ENCODE results near the gene CLMP.
"Not testable (repeated sequence)": the region's sequence is repeated elsewhere in the genome, so short reads cannot be mapped to it uniquely, and the experiment has no call there.

CLMP gene

DNA sequence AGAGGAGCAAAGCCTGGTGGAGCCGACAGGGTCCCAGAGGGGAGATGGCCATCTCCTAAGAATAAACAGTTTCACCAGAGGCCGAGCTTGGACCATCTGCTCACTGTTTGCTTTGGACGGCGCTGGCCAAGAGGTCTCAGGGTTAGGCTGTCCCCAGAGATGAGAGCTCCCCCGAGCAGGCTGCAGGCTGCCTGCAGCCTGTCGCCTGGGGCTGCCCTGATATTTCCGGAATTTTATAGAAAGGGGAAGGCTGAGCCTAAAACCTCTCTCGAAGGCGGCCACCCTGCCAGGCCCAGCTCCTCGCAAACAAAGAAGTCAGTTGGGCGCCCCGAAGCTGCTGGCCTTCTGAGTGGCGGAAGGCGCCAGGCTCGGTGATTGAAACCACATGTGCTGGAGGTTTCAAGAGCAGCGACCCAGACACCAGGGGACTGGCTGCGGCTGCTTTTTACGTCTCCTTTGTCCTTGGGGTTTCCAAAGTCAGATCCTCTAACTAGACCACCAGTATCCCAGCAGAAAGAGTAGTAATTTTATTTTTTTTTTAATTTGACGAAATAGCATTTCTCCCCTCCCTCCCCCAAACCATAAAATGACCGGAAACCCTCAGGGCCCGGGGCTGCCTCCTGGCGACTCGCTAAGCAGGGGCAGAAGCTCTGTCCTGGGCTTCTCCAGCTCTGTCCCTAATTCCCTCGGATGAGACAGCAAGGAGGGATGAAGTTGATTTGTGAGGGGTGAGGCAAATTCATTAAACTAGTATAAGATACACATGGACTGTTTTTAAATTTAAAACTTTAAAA, 57.4 kb downstream of the CLMP start:
- peak; percentile 81 for DNase-seq (ENCODE audit: low spot score)

DNA sequence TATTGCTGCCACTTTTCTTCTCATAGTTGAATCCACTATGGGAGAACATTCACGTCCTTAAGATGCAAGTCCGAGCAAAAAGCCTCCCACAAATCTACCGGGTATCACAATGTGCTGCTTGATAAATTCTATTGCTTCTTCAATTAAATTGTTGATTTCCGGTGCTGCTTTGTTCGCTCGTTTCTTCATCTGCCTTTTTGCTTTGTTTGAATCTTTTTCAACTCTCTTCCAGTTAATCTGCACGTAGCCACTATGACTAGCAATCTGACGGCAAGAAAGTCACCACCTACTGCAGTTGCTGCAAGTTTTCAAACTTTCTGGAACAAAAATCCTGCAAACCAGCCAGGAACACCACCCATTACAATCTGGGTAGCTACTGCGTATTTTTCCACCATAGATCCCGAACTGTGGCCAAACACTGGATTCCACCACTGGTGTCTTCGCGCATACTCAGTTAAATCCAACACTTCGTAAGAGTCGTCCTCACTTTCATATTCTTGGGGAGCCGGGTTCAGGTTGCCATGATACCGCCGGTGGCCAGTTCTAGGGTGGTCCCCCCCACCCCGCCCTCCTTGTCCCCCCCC, 59.1 kb downstream of the CLMP start:
- no peak for DNase-seq (ENCODE audit: low spot score)

DNA sequence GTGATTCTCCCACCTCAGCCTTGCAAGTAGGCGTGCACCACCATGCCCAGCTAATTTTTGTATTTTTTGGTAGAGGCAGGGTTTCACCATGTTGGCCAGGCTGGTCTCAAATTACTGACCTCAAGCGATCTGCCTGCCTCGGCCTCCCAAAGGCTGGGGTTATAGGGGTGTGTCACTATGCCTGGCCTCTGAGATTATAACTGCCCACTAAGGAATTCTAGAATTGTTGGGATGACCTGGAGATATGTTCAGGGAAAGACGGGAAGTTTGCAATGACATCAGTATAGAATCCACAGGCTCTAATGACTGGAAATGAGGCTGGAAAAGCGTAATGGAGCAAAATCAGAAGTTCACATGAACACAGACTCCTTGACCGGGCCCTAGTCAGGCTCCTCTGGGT, 62.2 kb downstream of the CLMP start:
- no peak for DNase-seq (ENCODE audit: low spot score)

DNA sequence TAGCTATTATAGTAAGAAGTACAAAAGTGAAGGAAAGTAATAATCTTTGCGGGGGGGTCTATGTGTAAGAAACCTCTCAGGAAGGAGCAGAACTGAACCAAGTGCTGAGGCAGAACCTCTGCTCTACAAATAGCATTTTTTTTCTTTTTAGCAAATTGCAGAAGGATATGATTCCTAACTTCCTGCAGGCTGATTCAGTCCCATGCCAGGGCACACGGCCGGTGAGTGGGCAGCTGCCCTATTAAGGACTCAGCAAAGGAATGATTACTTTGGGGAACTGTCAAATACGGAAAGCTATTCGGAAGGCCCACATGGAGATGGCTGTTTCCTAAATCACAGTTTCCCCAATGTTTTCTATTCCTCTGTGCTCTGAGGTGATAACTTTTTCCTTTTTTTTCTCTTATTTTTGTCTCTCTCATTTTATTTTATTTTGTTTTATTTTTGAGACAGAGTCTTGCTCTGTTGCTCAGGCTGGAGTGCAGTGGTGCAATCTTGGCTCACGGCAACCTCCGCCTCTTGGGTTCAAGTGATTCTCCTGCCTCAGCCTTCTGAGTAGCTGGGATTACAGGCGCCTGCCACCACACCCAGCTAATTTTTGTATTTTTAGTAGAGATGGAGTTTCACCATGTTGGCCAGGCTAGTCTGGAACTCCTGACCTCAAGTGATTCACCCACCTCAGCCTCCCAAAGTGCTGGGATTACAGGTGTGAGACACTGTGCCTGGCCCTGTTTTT, 62.8 kb downstream of the CLMP start:
- not testable (repeated sequence) for DNase-seq (ENCODE audit: low spot score)

DNA sequence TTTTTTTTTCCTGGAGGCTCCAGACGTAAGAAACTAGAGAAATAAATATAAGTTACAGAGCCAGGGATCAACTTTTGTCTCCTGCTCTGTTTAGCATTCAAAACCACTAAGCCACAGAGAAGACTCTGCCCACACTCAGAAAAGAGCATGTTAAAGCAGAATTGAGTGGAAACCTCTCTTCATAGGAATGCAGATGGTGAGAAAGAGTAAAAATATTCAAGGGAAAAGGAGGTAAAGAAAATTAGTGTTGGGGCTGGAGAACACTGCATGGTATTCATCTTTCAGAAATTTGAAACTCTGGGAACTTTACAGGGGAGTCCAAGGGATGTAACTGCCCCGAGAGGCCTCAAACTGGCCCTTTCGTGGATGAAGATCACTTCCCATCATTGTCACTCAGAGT, 65.1 kb downstream of the CLMP start:
- no peak for DNase-seq (ENCODE audit: low spot score)

DNA sequence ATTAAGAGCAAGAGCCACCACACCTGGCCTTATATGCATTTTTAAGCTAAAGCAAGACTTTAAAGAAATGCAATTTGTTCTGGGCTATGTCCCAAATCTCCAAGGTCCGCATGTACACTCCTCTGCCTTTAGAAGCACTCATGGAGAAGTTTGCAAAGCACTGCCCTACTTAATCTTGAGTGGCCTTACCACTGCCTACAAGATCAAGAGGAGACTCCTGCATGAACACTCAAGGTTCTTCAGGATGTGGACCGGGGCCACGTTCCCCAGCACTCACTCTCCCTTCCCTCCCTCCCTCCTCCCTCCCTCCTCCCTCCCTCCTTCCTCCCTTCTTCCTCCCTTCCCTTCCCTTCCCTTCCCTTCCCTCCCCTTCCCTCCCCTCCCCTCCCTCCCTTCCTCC, 69.9 kb downstream of the CLMP start:
- DNase-seq (ENCODE audit: low spot score), result no peak

DNA sequence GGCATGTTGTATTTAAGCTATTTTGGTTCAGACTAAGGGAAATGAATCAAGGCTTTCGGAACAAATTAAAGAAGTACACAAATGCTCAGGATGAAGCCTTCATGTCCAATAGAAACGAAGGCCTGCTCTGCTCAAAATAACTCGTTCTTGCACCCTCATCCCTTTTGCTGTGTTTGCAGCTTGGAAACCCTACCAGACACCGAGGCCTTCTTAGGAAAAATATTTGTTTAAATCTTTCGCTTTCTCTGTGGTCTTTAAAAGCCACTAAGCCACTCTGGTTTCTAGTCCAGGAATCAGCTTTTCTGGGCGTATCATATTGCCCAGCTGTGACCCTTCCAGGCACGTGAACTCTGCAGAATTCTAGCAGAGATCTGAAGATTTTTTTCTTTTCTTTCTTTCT, 72.2 kb downstream of the CLMP start:
- DNase-seq (ENCODE audit: low spot score), result no peak

DNA sequence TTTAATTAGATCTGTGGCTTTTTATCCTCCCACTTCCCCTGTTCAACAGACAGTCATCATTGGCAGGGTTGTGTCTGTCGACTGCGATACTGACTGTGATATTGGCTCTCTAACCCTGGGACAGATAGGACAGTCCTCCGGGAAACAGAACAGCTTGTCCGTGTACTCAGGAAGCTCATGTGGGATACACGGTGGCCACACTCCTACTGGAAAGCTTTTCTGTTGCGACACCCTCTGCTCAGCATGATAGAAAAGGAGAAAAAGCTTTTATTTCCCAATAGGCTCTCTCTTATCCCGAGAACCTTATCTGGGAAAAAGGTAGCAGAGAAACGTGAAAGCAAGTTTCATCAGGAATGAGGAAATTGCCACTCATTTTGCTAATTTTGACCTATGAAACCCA, 72.7 kb downstream of the CLMP start:
- DNase-seq (ENCODE audit: low spot score), result peak; percentile 12

DNA sequence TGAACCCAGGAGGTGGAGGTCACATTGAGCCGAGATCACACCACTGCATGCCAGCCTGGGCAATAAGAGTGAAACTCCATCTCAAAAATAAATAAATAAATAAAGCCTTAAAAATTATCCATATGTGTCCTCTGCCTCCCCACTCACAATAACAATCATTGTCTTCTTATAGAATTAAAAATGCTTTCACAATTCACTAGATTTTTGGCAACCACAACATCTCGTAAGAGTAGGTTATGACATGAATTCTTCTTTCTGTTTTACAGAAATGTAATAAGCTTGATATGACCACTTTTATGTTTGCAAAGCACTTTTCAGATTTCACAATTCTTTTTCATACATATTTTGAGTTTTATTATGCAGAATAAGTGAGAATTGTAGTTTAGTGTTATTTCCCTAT, 78.6 kb downstream of the CLMP start:
- no peak for DNase-seq (ENCODE audit: low spot score)

DNA sequence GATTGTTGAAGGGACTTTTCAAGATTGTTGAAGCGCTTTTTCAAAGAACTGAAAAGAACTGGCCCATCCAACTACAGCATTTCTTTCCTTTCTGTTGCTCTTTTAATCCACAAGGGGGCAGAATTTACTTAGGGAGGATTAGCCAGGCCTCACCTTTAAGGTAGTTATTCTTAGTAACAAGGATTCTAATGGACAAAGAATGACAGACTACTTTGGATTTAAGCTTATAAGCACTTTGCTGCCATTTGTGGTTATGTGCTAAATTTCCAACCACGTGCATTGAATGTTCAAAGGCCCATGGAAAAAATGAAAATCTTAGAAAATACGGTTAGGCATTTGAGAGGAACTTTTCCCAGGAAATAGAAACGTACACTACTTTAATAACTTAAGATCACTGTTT, 83.6 kb downstream of the CLMP start:
- peak; percentile 22 for DNase-seq (ENCODE audit: low spot score)

DNA sequence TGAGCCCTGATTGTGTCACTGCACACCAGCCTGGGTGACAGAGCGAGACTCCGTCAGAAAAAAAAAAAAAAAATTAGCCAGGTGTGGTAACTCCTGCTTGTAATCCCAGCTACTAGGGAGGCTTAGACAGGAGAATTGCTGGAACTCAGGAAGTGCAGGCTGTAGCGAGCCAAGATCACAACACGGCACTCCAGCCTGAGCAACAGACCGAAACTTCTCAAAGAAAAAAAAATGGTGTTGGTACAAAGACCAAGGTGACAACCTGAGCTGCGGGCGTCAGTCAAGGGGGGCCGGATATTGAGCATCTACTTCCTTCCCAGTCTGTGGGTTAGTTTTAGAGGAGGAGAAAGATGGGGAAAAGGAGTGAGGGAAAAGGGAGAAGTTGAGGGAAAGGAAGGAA, 84.7 kb downstream of the CLMP start:
- no peak for DNase-seq (ENCODE audit: low spot score)

DNA sequence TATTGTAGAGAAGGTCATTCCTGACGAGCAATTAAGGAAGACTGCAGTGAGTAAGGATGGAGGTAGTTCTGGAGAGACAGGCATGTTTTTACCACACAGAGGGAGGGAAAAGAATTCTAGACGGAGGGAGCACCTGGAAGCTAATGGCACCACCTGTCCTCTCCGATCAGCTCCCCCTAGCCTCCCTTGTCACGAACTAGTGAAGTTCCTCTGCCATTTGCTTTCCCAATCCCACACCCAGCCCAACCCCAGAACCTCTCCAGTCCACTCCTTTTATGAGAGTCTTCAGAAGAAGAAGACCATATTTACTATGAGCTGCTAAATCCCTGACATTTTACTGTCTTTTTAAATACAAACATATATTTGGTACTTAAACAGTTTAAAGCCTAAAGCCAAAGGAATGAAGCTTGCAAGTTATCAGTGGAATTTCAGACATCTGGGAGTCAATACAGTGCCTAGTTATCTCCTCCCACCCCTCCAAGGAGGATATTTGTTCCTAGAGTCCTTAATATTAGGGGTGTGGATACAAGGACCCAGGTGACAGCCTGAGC, 87.0 kb downstream of the CLMP start:
- DNase-seq (ENCODE audit: low spot score), result no peak

DNA sequence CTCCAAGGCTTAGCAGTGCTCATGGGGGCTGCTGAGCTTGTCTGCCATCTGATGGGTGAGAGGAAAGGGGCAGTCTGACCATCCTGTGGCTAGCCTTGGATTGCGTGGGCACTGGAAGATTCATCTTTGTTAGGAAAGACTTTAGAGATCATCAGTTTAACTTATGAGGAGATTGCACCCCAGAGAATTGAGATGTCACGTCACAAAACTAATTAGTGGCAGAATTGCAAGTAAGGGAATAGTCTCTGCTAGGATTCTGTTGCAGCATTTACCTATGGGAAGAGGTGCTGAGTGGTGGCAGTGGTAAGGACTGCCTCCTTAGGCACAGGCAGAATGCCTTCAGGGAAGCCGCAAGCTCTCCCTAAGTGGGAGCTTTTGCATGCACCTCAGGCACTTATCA, 90.4 kb downstream of the CLMP start:
- no peak for DNase-seq (ENCODE audit: low spot score)

DNA sequence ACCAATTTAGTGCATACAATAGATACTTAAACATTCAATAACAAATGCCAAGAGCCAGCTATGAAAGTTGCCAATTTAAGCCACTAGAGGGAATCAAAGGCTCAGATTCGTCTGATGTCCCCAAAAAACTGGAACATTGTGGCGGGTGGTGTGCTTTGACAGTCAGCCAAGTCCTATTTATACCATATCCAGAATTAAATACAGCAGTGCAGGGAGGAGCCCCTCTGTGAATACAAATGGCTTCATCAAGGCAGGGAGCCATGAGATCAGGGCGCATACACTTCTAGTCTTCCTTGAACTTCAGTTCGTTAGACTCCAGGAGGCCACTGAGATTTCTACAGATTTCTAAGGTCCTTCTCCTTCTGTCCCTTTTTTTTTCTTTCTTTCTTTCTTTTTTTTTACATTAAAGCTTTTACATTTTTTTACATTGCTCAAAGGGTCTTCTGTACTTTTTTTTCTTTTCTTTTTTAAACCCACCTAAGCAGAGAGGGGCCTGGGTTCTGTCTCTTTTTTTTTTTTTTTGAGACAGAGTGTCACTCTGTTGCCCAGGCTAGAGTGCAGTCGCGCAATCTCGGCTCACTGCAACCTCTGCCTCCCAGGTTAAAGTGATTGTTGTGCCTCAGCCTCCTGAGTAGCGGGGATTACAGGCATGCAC, 91.6 kb downstream of the CLMP start:
- DNase-seq (ENCODE audit: low spot score), result peak; percentile 47

DNA sequence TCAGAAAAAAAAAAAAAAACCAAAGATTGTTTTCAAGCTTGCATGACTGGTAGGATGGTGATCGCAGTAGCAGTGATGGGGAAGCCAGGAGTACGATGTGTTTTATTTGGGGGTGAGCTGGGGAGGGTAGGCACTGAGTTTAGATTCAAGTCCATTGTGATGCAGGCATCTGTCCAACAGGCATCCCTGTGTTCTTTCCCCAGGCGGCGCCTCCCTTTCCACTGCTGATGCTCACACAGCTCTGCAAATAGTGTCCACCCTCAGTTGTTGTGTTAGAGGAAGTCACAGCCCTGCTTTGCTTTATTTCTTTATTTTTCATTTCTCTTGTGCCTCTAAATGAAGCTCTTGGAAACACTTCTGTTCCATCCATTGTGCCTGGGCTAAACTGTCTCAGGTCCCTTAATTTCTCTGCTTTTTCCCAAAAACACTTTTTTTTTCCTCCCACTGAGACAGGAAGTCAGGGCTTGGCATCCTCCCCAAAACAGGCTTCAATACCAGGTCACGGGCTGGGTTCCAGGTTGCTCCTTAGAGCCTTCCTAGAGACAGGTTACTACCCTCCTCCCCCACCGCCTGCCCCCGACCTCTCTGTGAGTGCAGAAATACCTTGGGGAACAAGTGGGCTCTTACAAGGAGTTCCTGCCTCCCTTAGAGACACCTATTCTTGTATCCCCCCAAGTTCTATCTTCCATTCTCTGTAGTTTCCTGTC, 94.5 kb downstream of the CLMP start:
- DNase-seq (ENCODE audit: low spot score), result no peak

DNA sequence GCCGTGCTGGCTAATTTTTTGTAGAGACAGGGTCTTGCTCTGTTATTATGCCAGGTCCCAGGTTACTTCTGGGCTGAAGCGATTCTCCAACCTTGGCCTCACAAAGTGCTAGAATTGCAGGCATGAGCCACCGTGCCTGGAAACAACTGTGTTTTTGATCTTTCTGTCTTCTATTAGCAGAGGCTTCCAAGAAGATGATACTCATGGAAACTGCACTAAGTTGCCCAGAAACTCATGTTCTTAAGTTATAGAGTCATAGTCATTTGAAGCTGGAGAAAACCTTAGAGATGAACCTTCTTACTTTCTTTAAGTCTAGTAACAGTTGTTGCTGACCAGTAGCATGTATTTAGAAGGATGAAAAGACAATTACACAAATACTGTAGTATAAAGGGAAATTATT, 96.1 kb downstream of the CLMP start:
- DNase-seq (ENCODE audit: low spot score), result no peak

DNA sequence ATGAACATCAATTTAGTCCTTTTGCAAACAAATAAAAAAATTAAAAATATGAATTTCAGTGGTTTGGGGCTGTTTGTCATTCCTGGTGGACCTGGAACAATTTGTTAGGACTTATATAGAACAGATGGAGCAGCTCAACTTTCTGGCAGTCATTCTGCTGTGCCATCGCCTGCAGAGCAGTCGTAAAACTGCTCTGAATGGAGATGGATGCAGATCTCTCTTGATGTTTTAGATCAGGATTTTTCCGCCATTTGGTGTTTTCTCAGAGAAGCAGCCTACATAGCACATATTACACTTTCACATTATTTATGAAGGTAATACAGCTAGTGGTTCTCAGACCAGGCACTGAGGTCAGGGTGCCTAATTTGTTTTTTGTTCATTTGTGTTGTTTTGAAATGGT, 101.3 kb downstream of the CLMP start:
- no peak for DNase-seq (ENCODE audit: low spot score)

DNA sequence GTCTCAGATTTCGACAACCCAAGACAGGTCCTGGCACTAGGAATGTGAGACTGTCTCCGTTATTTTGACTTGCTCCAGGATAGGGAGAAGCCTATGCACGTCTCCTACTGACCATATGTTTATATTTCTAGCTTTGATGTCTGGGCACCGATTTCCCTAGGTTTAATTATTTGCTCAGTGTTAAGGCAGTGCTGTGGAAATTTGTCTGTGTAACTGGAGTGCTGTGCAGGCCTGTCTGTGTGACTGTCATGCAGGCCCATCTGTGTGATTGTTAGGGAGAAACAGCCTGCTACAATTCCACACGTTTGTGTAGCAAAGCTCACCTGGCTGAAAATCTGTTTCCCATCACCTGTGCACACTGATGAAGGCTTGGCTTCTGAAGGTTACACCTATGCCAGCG, 103.5 kb downstream of the CLMP start:
- DNase-seq (ENCODE audit: low spot score), result no peak

DNA sequence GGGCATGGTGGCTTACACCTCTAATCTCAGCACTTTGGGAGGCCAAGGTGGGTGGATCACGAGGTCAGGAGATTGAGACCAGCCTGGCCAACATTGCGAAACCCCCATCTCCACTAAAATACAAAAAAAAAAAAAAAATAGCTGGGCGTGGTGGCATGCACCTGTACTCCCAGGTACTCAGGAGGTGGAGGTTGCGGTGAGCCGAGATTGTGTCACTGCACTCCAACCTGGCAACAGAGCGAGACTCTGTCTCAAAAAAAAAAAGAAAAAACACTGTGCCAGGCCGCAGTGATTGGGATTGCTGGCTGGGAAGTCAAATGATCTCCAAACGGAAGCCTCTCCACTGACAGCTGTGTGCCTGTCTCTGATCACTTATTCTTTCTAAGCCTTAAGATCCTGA, 104.9 kb downstream of the CLMP start:
- not testable (repeated sequence) for DNase-seq (ENCODE audit: low spot score)

DNA sequence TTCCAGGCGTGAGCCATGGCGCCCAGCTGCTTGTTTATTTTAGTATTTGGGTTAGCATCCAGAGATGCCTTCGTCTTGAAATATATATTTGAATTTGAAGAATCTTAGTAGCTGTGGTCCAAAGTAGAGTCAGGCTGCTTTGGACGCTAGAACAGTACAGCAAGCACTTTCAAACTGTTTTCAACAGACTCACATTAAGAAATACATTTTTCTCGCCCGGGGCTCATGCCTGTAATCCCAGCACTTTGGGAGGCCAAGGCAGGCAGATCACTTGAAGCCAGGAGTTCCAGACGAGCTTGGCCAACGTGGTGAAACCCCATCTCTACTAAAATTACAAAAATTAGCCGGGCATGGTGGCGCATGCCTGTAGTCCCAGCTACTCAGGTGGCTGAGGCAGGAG, 106.2 kb downstream of the CLMP start:
- not testable (repeated sequence) for DNase-seq (ENCODE audit: low spot score)

DNA sequence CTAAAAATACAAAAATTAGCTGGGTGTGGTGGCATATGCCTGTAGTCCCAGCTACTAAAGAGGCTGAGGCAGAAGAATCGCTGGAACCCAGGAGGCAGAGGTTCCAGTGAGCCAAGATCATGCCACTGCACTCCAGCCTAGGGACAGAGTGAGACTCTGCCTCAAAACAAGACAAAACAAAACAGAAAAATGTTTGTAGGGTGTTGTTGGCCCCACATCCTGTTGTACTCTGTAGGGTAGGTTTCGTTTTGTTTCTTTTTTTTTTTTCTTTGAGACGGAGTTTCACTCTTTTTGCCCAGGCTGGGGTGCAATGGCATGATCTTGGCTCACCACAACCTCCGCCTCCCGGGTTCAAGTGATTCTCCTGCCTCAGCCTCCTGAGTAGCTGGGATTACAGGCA, 107.4 kb downstream of the CLMP start:
- DNase-seq (ENCODE audit: low spot score), result not testable (repeated sequence)

All from SK-N-DZ (cell line).